ENCODE data around the gene MTHFD2L.

The MTHFD2L gene

GRCh38 chr4:74294681-74295080 lies 136.8 kb downstream of the MTHFD2L start:
- CTCF ChIA-PET, result no interaction called here
- no peak overlapping the region for H3K4me3 ChIP-seq (ENCODE audit: low read depth, low read length)
- TF ChIP-seq, protein P1, sequence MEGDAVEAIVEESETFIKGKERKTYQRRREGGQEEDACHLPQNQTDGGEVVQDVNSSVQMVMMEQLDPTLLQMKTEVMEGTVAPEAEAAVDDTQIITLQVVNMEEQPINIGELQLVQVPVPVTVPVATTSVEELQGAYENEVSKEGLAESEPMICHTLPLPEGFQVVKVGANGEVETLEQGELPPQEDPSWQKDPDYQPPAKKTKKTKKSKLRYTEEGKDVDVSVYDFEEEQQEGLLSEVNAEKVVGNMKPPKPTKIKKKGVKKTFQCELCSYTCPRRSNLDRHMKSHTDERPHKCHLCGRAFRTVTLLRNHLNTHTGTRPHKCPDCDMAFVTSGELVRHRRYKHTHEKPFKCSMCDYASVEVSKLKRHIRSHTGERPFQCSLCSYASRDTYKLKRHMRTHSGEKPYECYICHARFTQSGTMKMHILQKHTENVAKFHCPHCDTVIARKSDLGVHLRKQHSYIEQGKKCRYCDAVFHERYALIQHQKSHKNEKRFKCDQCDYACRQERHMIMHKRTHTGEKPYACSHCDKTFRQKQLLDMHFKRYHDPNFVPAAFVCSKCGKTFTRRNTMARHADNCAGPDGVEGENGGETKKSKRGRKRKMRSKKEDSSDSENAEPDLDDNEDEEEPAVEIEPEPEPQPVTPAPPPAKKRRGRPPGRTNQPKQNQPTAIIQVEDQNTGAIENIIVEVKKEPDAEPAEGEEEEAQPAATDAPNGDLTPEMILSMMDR (IDR thresholded peaks at IDR 0.05; ENCODE audit: insufficient read depth, low read length, missing control alignments), result no peak
- no peak for DNase-seq (ENCODE audit: low read depth, low spot score)
- POLR2A ChIA-PET, result no interaction called here

DNA sequence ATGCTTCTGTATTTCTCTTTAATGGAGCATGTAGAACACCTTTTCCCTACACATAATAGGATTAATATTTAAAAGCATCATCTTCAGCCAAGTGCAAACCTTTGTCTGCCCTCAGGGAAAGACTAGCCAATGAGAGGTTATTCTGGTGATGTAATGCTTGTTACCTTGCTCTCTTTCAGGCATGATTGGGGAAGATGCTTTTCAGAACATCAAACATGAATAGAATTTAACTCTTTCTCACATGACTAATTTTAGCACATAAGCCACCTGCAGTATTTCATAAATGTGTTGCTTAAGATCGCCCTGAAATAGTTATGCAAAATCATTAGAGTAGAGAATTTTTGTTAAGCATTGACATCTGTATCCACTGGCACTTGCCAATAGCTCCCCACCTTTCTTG lies 139.6 kb downstream of the MTHFD2L start:
- ChIA-PET CTCF (interaction anchor here (0.9 to 1.4 kb wide), 3 partner anchors 8 to 96 kb away, joined by 3 to 4 read pairs (median 3); no protein-coding TSS in a partner anchor), POLR2A (no interaction called here)
- TF ChIP-seq, protein P1 (IDR thresholded peaks at IDR 0.05; ENCODE audit: insufficient read depth, low read length, missing control alignments), result no peak
- DNase-seq (ENCODE audit: low read depth, low spot score), result no peak
- H3K4me3 ChIP-seq (ENCODE audit: low read depth, low read length), result no peak overlapping the region

GRCh38 chr4:74304095-74304625 lies 146.2 kb downstream of the MTHFD2L start:
- ChIA-PET POLR2A (no interaction called here), CTCF (interaction anchor here (1.3 to 8.0 kb wide), 4 partner anchors 16 to 114 kb away, joined by 4 to 61 read pairs (median 4); no protein-coding TSS in a partner anchor)
- no peak overlapping the region for H3K4me3 ChIP-seq (ENCODE audit: low read depth, low read length)
- TF ChIP-seq, protein P1 (IDR thresholded peaks at IDR 0.05; ENCODE audit: insufficient read depth, low read length, missing control alignments), result no peak
- DNase-seq (ENCODE audit: low read depth, low spot score), result no peak

DNA sequence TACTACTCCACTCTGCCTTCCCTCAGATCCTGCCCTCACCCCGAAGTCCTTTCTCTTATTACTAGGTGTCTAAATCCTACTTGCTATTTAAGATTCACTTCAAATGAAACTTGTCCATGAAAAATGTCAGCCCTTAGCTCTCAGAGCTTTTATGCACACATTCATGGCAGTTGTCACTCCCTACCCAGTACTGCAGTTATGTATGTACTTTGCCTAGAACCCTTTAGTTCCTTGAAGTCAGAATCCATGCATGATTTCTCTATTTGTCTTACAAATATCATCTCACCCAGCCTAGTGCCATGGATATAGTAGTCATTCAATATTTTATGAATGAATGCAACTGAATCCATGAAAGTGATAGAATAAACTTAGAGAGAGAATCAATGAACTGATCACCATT lies 147.1 kb downstream of the MTHFD2L start:
- TF ChIP-seq, protein P1 (IDR thresholded peaks at IDR 0.05; ENCODE audit: insufficient read depth, low read length, missing control alignments), result no peak
- H3K4me3 ChIP-seq (ENCODE audit: low read depth, low read length), result no peak overlapping the region
- ChIA-PET CTCF (interaction anchor here (1.4 to 8.0 kb wide), 7 partner anchors 75 to 119 kb away, joined by 4 to 61 read pairs (median 4); no protein-coding TSS in a partner anchor), POLR2A (no interaction called here)
- DNase-seq (ENCODE audit: low read depth, low spot score), result no peak

GRCh38 chr4:74307170-74307569 lies 149.3 kb downstream of the MTHFD2L start:
- H3K4me3 ChIP-seq (ENCODE audit: low read depth, low read length), result no peak overlapping the region
- ChIA-PET CTCF (interaction anchor here (1.2 to 8.0 kb wide), 7 partner anchors 10 to 734 kb away, joined by 3 to 61 read pairs (median 4); no protein-coding TSS in a partner anchor), POLR2A (interaction anchor here (1.6 kb wide), 1 partner anchor 101 kb away, joined by 7 read pairs; no protein-coding TSS in a partner anchor)
- TF ChIP-seq, protein P1 (IDR thresholded peaks at IDR 0.05; ENCODE audit: insufficient read depth, low read length, missing control alignments), result no peak
- no peak for DNase-seq (ENCODE audit: low read depth, low spot score)

DNA sequence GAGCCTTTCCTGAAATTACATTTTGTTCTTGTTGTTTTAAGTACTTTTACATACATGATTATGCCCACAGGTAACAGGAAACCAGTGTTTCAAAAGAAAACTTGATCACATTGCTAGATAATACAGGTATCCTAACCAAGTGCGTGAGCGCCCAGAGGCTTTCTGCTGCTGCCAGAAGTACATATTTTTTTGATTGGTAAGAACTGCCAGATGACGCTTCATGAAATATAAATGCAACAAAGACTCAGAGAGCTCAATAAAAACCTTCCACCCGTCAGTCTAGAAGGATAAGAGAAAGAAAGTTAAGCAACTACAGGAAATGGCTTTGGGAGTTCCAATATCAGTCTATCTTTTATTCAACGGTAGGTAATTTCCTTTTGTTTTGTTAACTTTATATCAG lies 150.3 kb downstream of the MTHFD2L start, which contains the start of gene EPGN:
TSS of gene EPGN (plus strand) at position 256 of the 400 bp plus-strand sequence. CDS start at position 320, 64 bp downstream.
- peak within 1 kb of the TSS; percentile 18; the same call in 1 of the 2 replicates for H3K4me3 ChIP-seq (ENCODE audit: low read depth, low read length)
- TF ChIP-seq, protein P1 (IDR thresholded peaks at IDR 0.05; ENCODE audit: insufficient read depth, low read length, missing control alignments), result no peak
- ChIA-PET POLR2A (interaction anchor here (1.6 kb wide), 1 partner anchor 102 kb away, joined by 7 read pairs; no protein-coding TSS in a partner anchor), CTCF (interaction anchor here (0.6 to 8.0 kb wide), 11 partner anchors 9 to 735 kb away, joined by 3 to 61 read pairs (median 5); no protein-coding TSS in a partner anchor)
- DNase-seq (ENCODE audit: low read depth, low spot score), result no peak
